Aorta (tissue), 5 donors: ENCODE data around the gene SLC16A3. TPM values are rescaled to one million over a fixed set of nuclear protein-coding genes. Genes with fewer than 3 reads are reported as not detected.
"Not testable (repeated sequence)": the region's sequence is repeated elsewhere in the genome, so short reads cannot be mapped to it uniquely, and the experiment has no call there.

ENCODE experiments used
- ATAC-seq: fragments of 200-7000 bp; cut with Tn5 transposase; one replicate; pipeline ENCODE4 v1.9.1; 2022; ENCODE audit warnings: moderate library complexity; ENCODE audit not compliant: low FRiP score
- DNase-seq, 2 donors: peaks; one replicate each; pipeline ENCODE4 v3.0.0-alpha.2; 2020
- H3K27ac ChIP-seq, 2 donors: one replicate each; pipeline ENCODE4 v1.5.1; 2013; ENCODE audit warnings: low read length in 2 of 2, mild to moderate bottlenecking in 2 of 2, moderate library complexity in 2 of 2, control low read depth in 1 of 2, inconsistent platforms in 1 of 2, low read depth in 1 of 2
- H3K27me3 ChIP-seq, 2 donors: one replicate each; pipeline ENCODE4 v1.6.1; 2013; ENCODE audit warnings: control low read depth in 1 of 2, low read length in 1 of 2, mild to moderate bottlenecking in 1 of 2, moderate library complexity in 1 of 2; ENCODE audit not compliant: insufficient read depth in 2 of 2, control insufficient read depth in 1 of 2
- H3K36me3 ChIP-seq, 2 donors: one replicate each; pipeline ENCODE4 v1.6.1; 2013; ENCODE audit warnings: control low read depth in 1 of 2, low read length in 1 of 2, mild to moderate bottlenecking in 1 of 2; ENCODE audit not compliant: insufficient read depth in 2 of 2, control insufficient read depth in 1 of 2
- H3K4me1 ChIP-seq, 2 donors: one replicate each; pipeline ENCODE4 v1.6.1; 2013; ENCODE audit warnings: low read length in 2 of 2, control low read depth in 1 of 2, mild to moderate bottlenecking in 1 of 2, moderate library complexity in 1 of 2; ENCODE audit not compliant: insufficient read depth in 2 of 2, control insufficient read depth in 1 of 2
- H3K4me3 ChIP-seq, 2 donors: one replicate each; pipeline ENCODE4 v1.5.1; 2013; ENCODE audit warnings: low read length in 2 of 2, control low read depth in 1 of 2, mild to moderate bottlenecking in 1 of 2
- H3K9me3 ChIP-seq: one replicate; pipeline ENCODE4 v1.6.1; 2013; ENCODE audit warnings: mild to moderate bottlenecking, low read length; ENCODE audit not compliant: control insufficient read depth
- WGBS, 2 donors: extraction: QIAGEN DNeasy Blood & Tissue Kit; methylation state at CpG; one replicate each; pipeline ENCODE4 v1.1.7; 2013; 5-methylcytosine and 5-hydroxymethylcytosine counted together
- intact Hi-C, 2 donors: fragments of 100-400 bp; cut with DNase I; formaldehyde crosslinking; loops; one replicate each; pipeline versions ENCODE4 v1.14.2 to v1.15.0; 2022
- polyA plus RNA-seq, 2 donors: library from polyadenylated mRNA; stranded (reverse); fragments of 200-250 nt; gene quantifications; one replicate each; pipeline ENCODE4 v1.2.3, GENCODE V29; 2013
- total RNA-seq, 2 donors: library from RNA; stranded (reverse); fragmentation: NEBNext Ultra II Directional; extraction: Animal tissue kit (Norgen Biotek cat#: 25700); gene quantifications; one replicate each; pipeline ENCODE4 v1.2.1, GENCODE V29; 2021
- donor health status: healthy with polysubstance abuse.
- donor health status: Bipolar disorder and iron deficiency.
- donor health status: DM: no; HTN: no; CAD: no.
- donor health status: DM: no; HTN: no; CAD: no.
- donor health status: DM: yes; HTN: yes; CAD: no.

The SLC16A3 gene
- total and polyA plus RNA-seq, 4 donors, result 7.6 to 96.9 (median 38.0) TPM

GRCh38 chr17:82259972-82260961 is 31.4 kb downstream of the SLC16A3 start:
- H3K9me3 ChIP-seq, H3K4me3 ChIP-seq, DNase-seq, H3K27me3 ChIP-seq, H3K27ac ChIP-seq, H3K4me1 ChIP-seq, ATAC-seq, intact Hi-C loops: not testable (repeated sequence)
- WGBS, 2 donors, result 79 to 84% methylated on average over 8 of the region's 8 CpGs
- H3K36me3 ChIP-seq, result peaks cover 0 to 14% of the 10 kb centered on the region in 2 donors

GRCh38 chr17:82262344-82262743 is 33.5 kb downstream of the SLC16A3 start:
- Histone ChIP-seq H3K4me3 (no peak overlapping the region), H3K9me3 (no peaks in the 10 kb centered on the region), H3K27ac (no peak overlapping the region), H3K36me3 (peaks cover 0 to 14% of the 10 kb centered on the region in 2 donors), H3K27me3 (no peaks in the 10 kb centered on the region), H3K4me1 (peaks cover 0 to 2% of the 10 kb centered on the region in 2 donors)
- ATAC-seq (no peak), DNase-seq (no peak)
- intact Hi-C loops, result no loop called here
- 60 to 67% methylated on average over 4 of the region's 4 CpGs for WGBS, 2 donors

GRCh38 chr17:82263641-82264040 is 34.8 kb downstream of the SLC16A3 start:
- no peak for DNase-seq
- ATAC-seq, result no peak
- Histone ChIP-seq H3K9me3 (no peaks in the 10 kb centered on the region), H3K4me1 (peaks cover 0 to 2% of the 10 kb centered on the region in 2 donors), H3K27me3 (no peaks in the 10 kb centered on the region), H3K4me3 (no peak overlapping the region), H3K27ac (no peak overlapping the region), H3K36me3 (peaks cover 0 to 14% of the 10 kb centered on the region in 2 donors)
- intact Hi-C loops, result no loop called here
- 84 to 86% methylated on average over 9 of the region's 9 CpGs for WGBS, 2 donors

GRCh38 chr17:82266142-82266541 is 37.3 kb downstream of the SLC16A3 start:
- H3K4me1 ChIP-seq, result peaks cover 0 to 2% of the 10 kb centered on the region in 2 donors
- no peaks in the 10 kb centered on the region for H3K9me3 ChIP-seq
- H3K36me3 ChIP-seq, result peaks cover 0 to 6% of the 10 kb centered on the region in 2 donors
- no peak for DNase-seq
- 88 to 89% methylated on average over 10 of the region's 10 CpGs for WGBS, 2 donors
- H3K27me3 ChIP-seq, result no peaks in the 10 kb centered on the region
- H3K27ac ChIP-seq, result no peak overlapping the region
- no peak for ATAC-seq
- intact Hi-C loops, result no loop called here
- H3K4me3 ChIP-seq, result no peak overlapping the region

GRCh38 chr17:82267575-82268379 is 38.9 kb downstream of the SLC16A3 start:
- 13 to 18% methylated on average over 21 of the region's 21 CpGs for WGBS, 2 donors
- intact Hi-C loops, result no loop called here
- H3K36me3 ChIP-seq, result peaks cover 0 to 4% of the 10 kb centered on the region in 2 donors

GRCh38 chr17:82269138-82269881 is 40.5 kb downstream of the SLC16A3 start:
- ATAC-seq (no peak), DNase-seq (no peak)
- intact Hi-C loops, result no loop called here
- Histone ChIP-seq H3K27ac (no peak overlapping the region), H3K27me3 (no peaks in the 10 kb centered on the region), H3K9me3 (no peaks in the 10 kb centered on the region), H3K36me3 (no peaks in the 10 kb centered on the region), H3K4me1 (peaks cover 0 to 2% of the 10 kb centered on the region in 2 donors), H3K4me3 (no peak overlapping the region)
- WGBS, 2 donors, result 75 to 78% methylated on average over 10 of the region's 10 CpGs

More at GRCh38 chr17:82267575-82268379, 38.9 kb downstream of the SLC16A3 start:
- Histone ChIP-seq H3K4me1 (peaks cover 0 to 2% of the 10 kb centered on the region in 2 donors), H3K27ac (peak overlapping the region; percentile 68 to 94), H3K27me3 (no peaks in the 10 kb centered on the region), H3K4me3 (no peak overlapping the region), H3K9me3 (no peaks in the 10 kb centered on the region)
- ATAC-seq, result peak; percentile 95
- peak; percentile 96 for DNase-seq

GRCh38 chr17:82269882-82270500 is 41.1 kb downstream of the SLC16A3 start:
- DNase-seq (no peak), ATAC-seq (no peak)
- 69 to 73% methylated on average over 13 of the region's 13 CpGs for WGBS, 2 donors
- H3K27ac ChIP-seq, result no peak overlapping the region
- no peaks in the 10 kb centered on the region for H3K9me3 ChIP-seq
- H3K36me3 ChIP-seq, result no peaks in the 10 kb centered on the region
- no peaks in the 10 kb centered on the region for H3K27me3 ChIP-seq
- intact Hi-C loops, result no loop called here
- H3K4me3 ChIP-seq, result no peak overlapping the region
- peaks cover 0 to 2% of the 10 kb centered on the region in 2 donors for H3K4me1 ChIP-seq

- Histone ChIP-seq H3K4me3 (no peak overlapping the region), H3K27ac (no peak overlapping the region), H3K36me3 (no peaks in the 10 kb centered on the region), H3K9me3 (no peaks in the 10 kb centered on the region), H3K4me1 (peaks cover 0 to 2% of the 10 kb centered on the region in 2 donors), H3K27me3 (no peaks in the 10 kb centered on the region)
- 80 to 82% methylated on average over 12 of the region's 12 CpGs for WGBS, 2 donors
- intact Hi-C loops, result no loop called here
- ATAC-seq, result no peak
- no peak for DNase-seq
Measured at GRCh38 chr17:82270651-82271050, 41.8 kb downstream of the SLC16A3 start.
